ENCODE data around the gene RNF11.

RNF11 gene

GRCh38 chr1:51301152-51301843 lies 65.2 kb downstream of the RNF11 start:
- no peak overlapping the region for H3K9ac ChIP-seq (ENCODE audit: low read depth, low read length)

DNA sequence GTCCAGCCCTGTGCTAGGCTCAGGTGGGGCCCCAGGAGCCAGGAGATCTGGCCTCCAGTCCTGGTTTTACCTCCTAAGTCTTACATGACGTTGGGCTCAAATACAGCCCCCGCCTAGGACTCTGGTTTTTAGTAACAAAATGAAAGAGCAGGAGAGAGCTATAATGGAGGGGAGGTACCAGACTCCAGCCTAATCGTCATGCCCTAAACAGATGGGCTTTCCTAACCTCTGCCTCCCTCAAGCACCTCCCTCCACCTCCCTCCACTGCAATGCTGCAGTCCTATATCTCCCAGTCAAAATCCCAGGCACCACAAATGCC lies 65.7 kb downstream of the RNF11 start:
- Histone ChIP-seq H3K36me3 (ENCODE audit: insufficient read depth, low read length) (0 out of 2 replicates have a peak, but pooled peaks cover 2% of the 10 kb centered on the region), H3K9ac (ENCODE audit: low read depth, low read length) (no peak overlapping the region), H3K9me3 (ENCODE audit: control insufficient read depth, insufficient read depth, low read length) (no peaks in the 10 kb centered on the region), H3K4me1 (ENCODE audit: insufficient read depth, low read length) (no peaks in the 10 kb centered on the region)

More at GRCh38 chr1:51301152-51301843, 65.2 kb downstream of the RNF11 start:
- Histone ChIP-seq H3K36me3 (ENCODE audit: insufficient read depth, low read length) (0 out of 2 replicates have a peak, but pooled peaks cover 2% of the 10 kb centered on the region), H3K9me3 (ENCODE audit: control insufficient read depth, insufficient read depth, low read length) (no peaks in the 10 kb centered on the region), H3K4me1 (ENCODE audit: insufficient read depth, low read length) (peaks cover 4% of the 10 kb centered on the region; the same call in 1 of the 2 replicates)

GRCh38 chr1:51302270-51302669 lies 66.2 kb downstream of the RNF11 start:
- H3K9ac ChIP-seq (ENCODE audit: low read depth, low read length): no peak overlapping the region
- H3K9me3 ChIP-seq (ENCODE audit: control insufficient read depth, insufficient read depth, low read length): no peaks in the 10 kb centered on the region
- H3K4me1 ChIP-seq (ENCODE audit: insufficient read depth, low read length): no peaks in the 10 kb centered on the region
- 0 out of 2 replicates have a peak, but pooled peaks cover 2% of the 10 kb centered on the region for H3K36me3 ChIP-seq (ENCODE audit: insufficient read depth, low read length)

GRCh38 chr1:51302746-51303145 lies 66.7 kb downstream of the RNF11 start:
- Histone ChIP-seq H3K9ac (ENCODE audit: low read depth, low read length) (no peak overlapping the region), H3K4me1 (ENCODE audit: insufficient read depth, low read length) (no peaks in the 10 kb centered on the region), H3K36me3 (ENCODE audit: insufficient read depth, low read length) (0 out of 2 replicates have a peak, but pooled peaks cover 2% of the 10 kb centered on the region), H3K9me3 (ENCODE audit: control insufficient read depth, insufficient read depth, low read length) (no peaks in the 10 kb centered on the region)

GRCh38 chr1:51303315-51303714 lies 67.2 kb downstream of the RNF11 start:
- H3K9ac ChIP-seq (ENCODE audit: low read depth, low read length): no peak overlapping the region

DNA sequence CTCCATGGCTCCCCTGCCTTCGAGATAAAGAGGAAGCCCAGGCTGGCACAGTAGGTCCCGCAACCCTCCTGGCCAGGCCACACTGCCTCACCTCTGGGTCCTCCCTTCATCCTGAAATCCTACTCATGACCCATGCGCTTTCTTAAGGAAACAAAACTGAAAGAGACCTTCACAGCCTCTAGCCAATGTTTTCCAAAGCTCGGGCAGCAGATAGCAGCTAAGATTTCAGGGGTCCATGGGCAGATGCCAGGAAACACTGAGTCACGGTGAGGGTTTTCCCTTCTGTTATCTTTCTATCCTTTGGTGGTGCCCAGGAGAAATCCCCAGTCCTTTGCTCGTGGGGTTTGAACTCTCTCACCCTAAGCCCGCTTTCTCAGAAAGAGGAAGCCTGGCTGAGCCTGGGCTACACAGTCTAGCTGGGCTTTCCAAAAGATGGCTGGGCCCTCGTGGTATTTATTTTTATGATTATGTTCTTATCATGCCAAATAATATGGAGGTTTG lies 67.7 kb downstream of the RNF11 start:
- H3K9ac ChIP-seq (ENCODE audit: low read depth, low read length): no peak overlapping the region
- no peaks in the 10 kb centered on the region for H3K4me1 ChIP-seq (ENCODE audit: insufficient read depth, low read length)
- 0 out of 2 replicates have a peak, but pooled peaks cover 2% of the 10 kb centered on the region for H3K36me3 ChIP-seq (ENCODE audit: insufficient read depth, low read length)
- no peaks in the 10 kb centered on the region for H3K9me3 ChIP-seq (ENCODE audit: control insufficient read depth, insufficient read depth, low read length)

More at GRCh38 chr1:51303315-51303714, 67.2 kb downstream of the RNF11 start:
- no peaks in the 10 kb centered on the region for H3K9me3 ChIP-seq (ENCODE audit: control insufficient read depth, insufficient read depth, low read length)
- no peaks in the 10 kb centered on the region for H3K4me1 ChIP-seq (ENCODE audit: insufficient read depth, low read length)
- 0 out of 2 replicates have a peak, but pooled peaks cover 2% of the 10 kb centered on the region for H3K36me3 ChIP-seq (ENCODE audit: insufficient read depth, low read length)

DNA sequence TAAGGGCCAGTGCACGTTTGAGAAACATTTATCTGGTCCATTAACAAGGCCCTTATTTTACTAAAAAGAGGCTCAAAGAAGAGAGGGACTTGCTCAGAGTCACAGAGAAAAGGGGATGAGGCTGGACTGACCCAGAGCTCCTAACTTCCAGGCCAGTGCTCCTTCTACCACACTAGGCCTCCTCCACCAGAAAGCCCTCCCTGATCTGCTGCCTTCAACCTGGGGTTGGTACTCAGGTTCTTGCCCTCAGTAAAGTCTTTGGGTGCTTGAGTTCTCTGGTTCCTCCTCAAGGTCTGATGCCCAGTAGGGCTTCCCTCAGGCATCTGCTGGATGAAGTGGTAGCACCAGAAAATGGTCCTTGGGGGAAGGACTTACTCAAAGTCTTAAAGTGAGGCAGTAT lies 68.3 kb downstream of the RNF11 start:
- Histone ChIP-seq H3K4me1 (ENCODE audit: insufficient read depth, low read length) (no peaks in the 10 kb centered on the region), H3K9me3 (ENCODE audit: control insufficient read depth, insufficient read depth, low read length) (no peaks in the 10 kb centered on the region), H3K36me3 (ENCODE audit: insufficient read depth, low read length) (0 out of 2 replicates have a peak, but pooled peaks cover 2% of the 10 kb centered on the region), H3K9ac (ENCODE audit: low read depth, low read length) (no peak overlapping the region)

DNA sequence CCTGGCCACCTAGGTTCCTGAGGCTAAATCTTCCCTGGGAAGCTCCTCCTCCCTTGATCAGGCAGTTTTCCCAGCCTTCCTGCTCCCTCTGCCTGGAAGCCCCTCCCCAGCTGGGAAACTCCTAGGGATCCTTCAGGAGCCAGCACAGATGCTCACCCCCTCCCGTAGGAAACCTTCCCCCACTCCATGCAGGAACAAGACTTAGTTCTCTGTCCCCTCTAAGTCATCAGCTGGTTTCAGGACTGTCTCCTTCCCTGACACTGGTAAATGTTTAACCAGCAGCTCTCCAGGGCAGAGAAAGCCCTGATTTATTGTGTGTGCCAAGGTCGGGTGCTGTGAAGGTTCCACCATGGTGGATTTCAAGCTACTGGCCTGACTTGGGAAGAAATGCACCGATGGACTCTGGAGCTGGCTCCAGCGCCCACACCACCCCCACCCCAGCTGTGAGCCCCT lies 69.3 kb downstream of the RNF11 start:
- Histone ChIP-seq H3K9ac (ENCODE audit: low read depth, low read length) (no peak overlapping the region), H3K9me3 (ENCODE audit: control insufficient read depth, insufficient read depth, low read length) (no peaks in the 10 kb centered on the region), H3K4me1 (ENCODE audit: insufficient read depth, low read length) (no peaks in the 10 kb centered on the region), H3K36me3 (ENCODE audit: insufficient read depth, low read length) (0 out of 2 replicates have a peak, but pooled peaks cover 2% of the 10 kb centered on the region)

- no peak overlapping the region for H3K9ac ChIP-seq (ENCODE audit: low read depth, low read length)
- no peaks in the 10 kb centered on the region for H3K4me1 ChIP-seq (ENCODE audit: insufficient read depth, low read length)
- no peaks in the 10 kb centered on the region for H3K36me3 ChIP-seq (ENCODE audit: insufficient read depth, low read length)
- no peaks in the 10 kb centered on the region for H3K9me3 ChIP-seq (ENCODE audit: control insufficient read depth, insufficient read depth, low read length)
These were observed 70.9 kb downstream of the RNF11 start for GRCh38 chr1:51306950-51307349.

- no peaks in the 10 kb centered on the region for H3K36me3 ChIP-seq (ENCODE audit: insufficient read depth, low read length)
- H3K9ac ChIP-seq (ENCODE audit: low read depth, low read length): no peak overlapping the region
- no peaks in the 10 kb centered on the region for H3K4me1 ChIP-seq (ENCODE audit: insufficient read depth, low read length)
- H3K9me3 ChIP-seq (ENCODE audit: control insufficient read depth, insufficient read depth, low read length): no peaks in the 10 kb centered on the region
These were observed 72.6 kb downstream of the RNF11 start for GRCh38 chr1:51308636-51309035.

DNA sequence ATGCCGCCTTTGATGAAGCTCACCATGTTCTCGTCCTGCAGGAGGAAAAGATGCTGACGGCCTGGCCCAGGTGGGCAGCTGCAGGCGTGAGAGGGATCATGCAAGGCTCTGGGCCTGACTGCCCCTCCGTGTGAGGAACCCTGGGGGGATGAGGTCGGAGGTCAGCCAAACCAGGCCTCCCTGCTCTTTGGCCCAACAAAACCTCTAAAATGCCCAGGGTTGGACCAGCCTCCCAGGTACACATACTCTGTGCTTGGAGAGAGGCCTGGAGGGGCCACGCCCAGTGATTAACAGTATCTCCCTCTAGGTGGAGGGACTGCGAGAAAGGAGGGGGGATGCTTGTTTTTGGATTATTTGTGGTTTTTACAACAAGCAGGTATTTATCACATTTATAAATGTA lies 73.2 kb downstream of the RNF11 start:
- Histone ChIP-seq H3K9ac (ENCODE audit: low read depth, low read length) (no peak overlapping the region), H3K36me3 (ENCODE audit: insufficient read depth, low read length) (no peaks in the 10 kb centered on the region), H3K4me1 (ENCODE audit: insufficient read depth, low read length) (peaks cover 5% of the 10 kb centered on the region; the same call in 1 of the 2 replicates), H3K9me3 (ENCODE audit: control insufficient read depth, insufficient read depth, low read length) (no peaks in the 10 kb centered on the region)

DNA sequence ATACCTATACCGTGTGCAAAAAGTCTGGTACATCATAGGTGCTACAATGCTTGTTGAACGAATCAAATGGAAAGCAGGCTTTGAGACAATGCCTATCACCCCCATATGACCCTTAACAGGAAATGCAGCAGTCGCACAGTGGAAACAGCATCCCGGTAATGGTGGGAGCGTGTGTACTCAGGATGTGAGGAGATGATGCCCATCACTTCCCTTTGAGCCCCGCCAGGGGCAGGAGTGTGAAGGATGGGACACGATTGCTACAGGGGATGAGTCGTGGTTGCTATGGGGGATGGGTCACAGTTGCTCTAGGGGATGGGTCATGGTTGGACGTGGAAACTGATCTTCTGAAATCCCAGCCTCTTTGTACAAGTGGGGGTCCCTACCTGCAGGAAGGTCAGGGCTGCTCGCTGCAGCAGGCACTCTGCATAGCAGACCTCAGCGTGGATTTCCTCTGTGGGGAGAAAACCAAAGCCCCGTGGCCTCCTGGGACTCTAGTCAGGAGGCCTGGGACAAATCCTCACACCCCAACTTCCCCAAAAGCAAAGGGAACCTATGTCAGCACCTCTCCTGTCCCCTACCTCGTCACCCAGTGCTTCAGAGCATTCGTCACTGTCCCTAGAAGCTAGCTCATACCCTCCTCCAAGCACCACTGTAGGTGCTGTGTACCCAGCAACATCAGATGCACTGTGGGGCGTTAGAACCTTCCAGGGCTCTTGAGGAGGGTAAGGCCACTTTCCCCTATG lies 75.0 kb downstream of the RNF11 start:
- peaks cover 10% of the 10 kb centered on the region; the same call in 1 of the 2 replicates for H3K4me1 ChIP-seq (ENCODE audit: insufficient read depth, low read length)
- no peak overlapping the region for H3K9ac ChIP-seq (ENCODE audit: low read depth, low read length)
- no peaks in the 10 kb centered on the region for H3K36me3 ChIP-seq (ENCODE audit: insufficient read depth, low read length)
- H3K9me3 ChIP-seq (ENCODE audit: control insufficient read depth, insufficient read depth, low read length): no peaks in the 10 kb centered on the region

DNA sequence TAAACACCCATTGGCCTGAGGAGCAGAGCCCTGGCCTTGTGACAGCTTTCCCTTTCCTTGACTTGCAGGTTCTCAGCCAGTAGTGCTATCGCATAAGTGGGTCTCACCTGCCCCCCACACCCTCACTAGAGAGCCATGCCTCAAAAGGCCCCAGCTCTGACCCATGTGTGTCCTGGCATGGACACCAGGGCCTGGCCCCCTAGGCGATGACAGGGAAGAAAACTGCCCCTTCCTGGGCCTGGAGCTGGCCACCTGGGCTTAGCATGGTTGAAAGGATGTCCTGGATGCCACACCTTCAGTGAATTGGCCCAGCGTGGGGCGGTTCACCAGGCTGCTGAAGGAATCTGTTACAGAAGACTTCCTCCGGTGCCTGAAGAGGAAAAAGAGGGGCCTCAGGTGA lies 75.8 kb downstream of the RNF11 start:
- Histone ChIP-seq H3K9ac (ENCODE audit: low read depth, low read length) (no peak overlapping the region), H3K9me3 (ENCODE audit: control insufficient read depth, insufficient read depth, low read length) (no peaks in the 10 kb centered on the region), H3K36me3 (ENCODE audit: insufficient read depth, low read length) (no peaks in the 10 kb centered on the region), H3K4me1 (ENCODE audit: insufficient read depth, low read length) (peaks cover 10% of the 10 kb centered on the region; the same call in 1 of the 2 replicates)

DNA sequence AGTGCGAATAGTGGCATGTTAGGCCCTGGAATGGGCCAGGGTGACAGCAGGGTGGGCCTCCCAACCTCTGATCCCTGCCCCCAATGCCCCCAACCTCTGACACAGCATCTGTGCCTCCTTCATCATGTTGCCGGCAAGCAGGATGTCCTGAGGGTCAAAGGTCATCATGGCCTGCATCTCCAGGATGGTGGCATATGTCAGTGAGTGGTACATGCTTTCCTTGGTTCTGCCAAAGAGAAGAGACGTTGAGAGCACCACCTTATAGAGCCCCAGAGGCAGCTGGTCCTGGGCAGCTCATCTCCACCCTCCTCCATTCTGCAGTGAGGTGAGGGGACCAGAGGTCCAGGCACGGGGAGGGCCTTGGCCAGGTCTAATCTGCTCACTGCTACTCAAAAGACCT lies 76.6 kb downstream of the RNF11 start:
- Histone ChIP-seq H3K9me3 (ENCODE audit: control insufficient read depth, insufficient read depth, low read length) (no peaks in the 10 kb centered on the region), H3K36me3 (ENCODE audit: insufficient read depth, low read length) (no peaks in the 10 kb centered on the region), H3K9ac (ENCODE audit: low read depth, low read length) (no peak overlapping the region), H3K4me1 (ENCODE audit: insufficient read depth, low read length) (peaks cover 10% of the 10 kb centered on the region; the same call in 1 of the 2 replicates)

Measured in ES-I3 (cell line).